Cardiac muscle cell (in vitro differentiated cells and primary cell): Measurements from ENCODE around the gene UBE2E1. TPM values are rescaled to one million over a fixed set of nuclear protein-coding genes. Genes with fewer than 3 reads are reported as not detected.
"Not testable (repeated sequence)": the region's sequence is repeated elsewhere in the genome, so short reads cannot be mapped to it uniquely, and the experiment has no call there.

Source experiments
- DNase-seq, 2 donors: peaks; one replicate each; pipeline versions ENCODE4 v3.0.0 to v3.0.0-alpha.2; 2010 to 2017; ENCODE audit warnings: low read depth in 1 of 2, low spot score in 1 of 2
- H3K27ac ChIP-seq: fragments of 200-600 bp; sonication (generic); 2 replicates; pipeline ENCODE4 v1.5.1; 2016
- H3K27me3 ChIP-seq: fragments of 200-600 bp; sonication (generic); 2 replicates; pipeline ENCODE4 v1.6.0; 2016; ENCODE audit warnings: control low read depth
- H3K36me3 ChIP-seq: fragments of 200-600 bp; sonication (generic); 2 replicates; pipeline ENCODE4 v1.5.1; 2016; ENCODE audit warnings: control low read depth
- H3K4me1 ChIP-seq: fragments of 200-600 bp; sonication (generic); 2 replicates; pipeline ENCODE4 v1.8.1; 2017; ENCODE audit warnings: low read depth, mild to moderate bottlenecking, mixed run types
- H3K4me3 ChIP-seq: fragments of 200-600 bp; sonication (generic); 2 replicates; pipeline ENCODE4 v1.5.1; 2016; ENCODE audit warnings: mild to moderate bottlenecking
- H3K9me3 ChIP-seq: fragments of 200-600 bp; sonication (generic); 2 replicates; pipeline ENCODE4 v1.5.1; 2017; ENCODE audit warnings: low read depth, mild to moderate bottlenecking, control low read depth
- CTCF ChIP-seq: IDR thresholded peaks from 2 replicates; pipeline ENCODE4 v1.5.1; 2012; ENCODE audit warnings: low read depth, mild to moderate bottlenecking, low read length
- polyA plus RNA-seq: library from polyadenylated mRNA; unstranded; fragments of >200 nt; fragmentation: Nextera tagmentation; extraction: Ambion mirVana; gene quantifications from 2 replicates; pipeline ENCODE4 v1.2.1, GENCODE V29; 2016
- total RNA-seq: library from RNA; depleted of rRNA; stranded (reverse); fragments of >200 nt; gene quantifications from 2 replicates; pipeline ENCODE4 v1.2.3, GENCODE V29; 2016

UBE2E1 gene
- total and polyA plus RNA-seq, 2 experiments from 2014 or later = 33.5 to 198 TPM

GRCh38 chr3:23877329-23877980 lies 71.7 kb downstream of the UBE2E1 start:
- Histone ChIP-seq H3K4me1 (peaks cover 4% of the 10 kb centered on the region), H3K27ac (no peak overlapping the region), H3K4me3 (no peak overlapping the region), H3K27me3 (no peaks in the 10 kb centered on the region), H3K9me3 (no peaks in the 10 kb centered on the region), H3K36me3 (no peaks in the 10 kb centered on the region)
- no peak for TF ChIP-seq CTCF
- DNase-seq = peak in 1 of 2 donors; percentile 93

GRCh38 chr3:23879485-23879884 lies 73.7 kb downstream of the UBE2E1 start:
- H3K36me3 ChIP-seq = no peaks in the 10 kb centered on the region
- DNase-seq = no peak
- no peak overlapping the region for H3K4me3 ChIP-seq
- no peaks in the 10 kb centered on the region for H3K27me3 ChIP-seq
- H3K9me3 ChIP-seq = no peaks in the 10 kb centered on the region
- no peak overlapping the region for H3K27ac ChIP-seq
- TF ChIP-seq CTCF = no peak
- no peaks in the 10 kb centered on the region for H3K4me1 ChIP-seq

GRCh38 chr3:23880703-23881339 lies 75.1 kb downstream of the UBE2E1 start:
- no peak overlapping the region for H3K27ac ChIP-seq
- no peak for TF ChIP-seq CTCF
- no peaks in the 10 kb centered on the region for H3K27me3 ChIP-seq
- H3K4me1 ChIP-seq = no peaks in the 10 kb centered on the region
- no peaks in the 10 kb centered on the region for H3K36me3 ChIP-seq
- no peak overlapping the region for H3K4me3 ChIP-seq
- no peaks in the 10 kb centered on the region for H3K9me3 ChIP-seq
- DNase-seq = no peak

GRCh38 chr3:23881993-23882392 lies 76.2 kb downstream of the UBE2E1 start:
- not testable (repeated sequence) for H3K4me1 ChIP-seq, H3K9me3 ChIP-seq, H3K36me3 ChIP-seq, DNase-seq, H3K4me3 ChIP-seq, H3K27me3 ChIP-seq
- peak overlapping the region; percentile 39 for H3K27ac ChIP-seq

GRCh38 chr3:23882487-23882918 lies 76.7 kb downstream of the UBE2E1 start:
- Histone ChIP-seq H3K4me3 (no peak overlapping the region), H3K27ac (no peak overlapping the region), H3K27me3 (no peaks in the 10 kb centered on the region), H3K36me3 (no peaks in the 10 kb centered on the region), H3K9me3 (peaks cover 3% of the 10 kb centered on the region), H3K4me1 (peaks cover 5% of the 10 kb centered on the region)
- TF ChIP-seq CTCF = no peak
- no peak for DNase-seq

- Histone ChIP-seq H3K4me1 (peaks cover 13% of the 10 kb centered on the region), H3K27ac (no peak overlapping the region), H3K27me3 (no peaks in the 10 kb centered on the region), H3K36me3 (no peaks in the 10 kb centered on the region), H3K9me3 (peaks cover 3% of the 10 kb centered on the region), H3K4me3 (no peak overlapping the region)
- no peak for DNase-seq
- peak; percentile 18 for TF ChIP-seq CTCF
These were observed 78.7 kb downstream of the UBE2E1 start for GRCh38 chr3:23884481-23884880.
